HEK293 (cell line): ENCODE data around the gene VRK2.

ENCODE experiments used
- CTCF ChIA-PET: fragments of 350-600 bp; formaldehyde crosslinking; extraction: SDS; loops from one replicate; lab custom pipeline; 2021; ENCODE audit warnings: antibody characterized with exemption; lab: Yijun Ruan, JAX
- POLR2A ChIA-PET: fragments of 300-600 bp; formaldehyde crosslinking; extraction: SDS; loops from one replicate; lab custom pipeline; 2020; ENCODE audit warnings: antibody characterized with exemption, inconsistent platforms; lab: Yijun Ruan, JAX
- H3K27ac ChIP-seq: fragments of 200-500 bp; sonication (Bioruptor generic); 2 replicates; pipeline ENCODE4 v1.5.1; 2014; ENCODE audit warnings: low read depth, low read length, control low read depth, inconsistent platforms; ENCODE audit errors: extremely low read depth
- H3K36me3 ChIP-seq, 2 experiments: fragments of 200-500 bp in 1 of 2; sonication (Bioruptor generic) in 1 of 2; 1 replicate in 1 of 2; 2 replicates in 1 of 2; pipeline ENCODE4 v1.5.1; 2014 to 2017; ENCODE audit warnings: inconsistent platforms in 2 of 2, low read length in 2 of 2; ENCODE audit not compliant: control insufficient read depth in 2 of 2, insufficient read depth in 1 of 2
- H3K4me1 ChIP-seq: fragments of 200-500 bp; sonication (Bioruptor generic); 2 replicates; pipeline ENCODE4 v1.5.1; 2014; ENCODE audit warnings: mild to moderate bottlenecking, low read length, inconsistent platforms; ENCODE audit not compliant: control insufficient read depth, insufficient read depth
- H3K4me3 ChIP-seq: 2 replicates; pipeline ENCODE4 v1.5.1; 2011; ENCODE audit warnings: low read depth, mild to moderate bottlenecking, control low read depth, low read length, moderate library complexity
- H3K9me3 ChIP-seq: fragments of 200-500 bp; sonication (Bioruptor generic); 2 replicates; pipeline ENCODE4 v1.5.1; 2014; ENCODE audit warnings: low read depth, low read length, inconsistent platforms; ENCODE audit not compliant: control insufficient read depth, insufficient read depth
- BCL6B ChIP-seq: fragments of 450-650 bp; formaldehyde crosslinking; IDR thresholded peaks from 2 replicates; pipeline ENCODE4 v1.5.1; 2017; ENCODE audit warnings: missing biosample characterization, missing genetic modification characterization
- PRDM1 ChIP-seq: fragments of 450-650 bp; formaldehyde crosslinking; IDR thresholded peaks from 2 replicates; pipeline ENCODE4; 2016; ENCODE audit warnings: missing biosample characterization, missing genetic modification characterization
- PRDM2 ChIP-seq: fragments of 450-650 bp; formaldehyde crosslinking; IDR thresholded peaks from 2 replicates; pipeline ENCODE4 v1.5.1; 2016; ENCODE audit warnings: missing biosample characterization, missing genetic modification characterization, borderline replicate concordance
- PRDM4 ChIP-seq: fragments of 450-650 bp; formaldehyde crosslinking; IDR thresholded peaks from 2 replicates; pipeline ENCODE4 v1.5.1; 2017; ENCODE audit warnings: missing biosample characterization, missing genetic modification characterization
- SCRT1 ChIP-seq: fragments of 450-650 bp; formaldehyde crosslinking; IDR thresholded peaks from 2 replicates; pipeline ENCODE4 v1.5.1; 2016; ENCODE audit warnings: missing biosample characterization, missing genetic modification characterization, borderline replicate concordance
- SP2 ChIP-seq: fragments of 450-650 bp; formaldehyde crosslinking; IDR thresholded peaks from 2 replicates; pipeline ENCODE4 v1.5.1; 2016; ENCODE audit warnings: missing biosample characterization, missing genetic modification characterization
- ZFP69B ChIP-seq: fragments of 450-650 bp; formaldehyde crosslinking; IDR thresholded peaks from 2 replicates; pipeline ENCODE4 v1.5.1; 2016; ENCODE audit warnings: missing biosample characterization, missing genetic modification characterization
- ZIC2 ChIP-seq: fragments of 450-650 bp; formaldehyde crosslinking; IDR thresholded peaks from 2 replicates; pipeline ENCODE4 v1.5.1; 2016; ENCODE audit warnings: missing biosample characterization, missing genetic modification characterization
- ZNF18 ChIP-seq: fragments of 450-650 bp; formaldehyde crosslinking; IDR thresholded peaks from 2 replicates; pipeline ENCODE4 v1.5.1; 2016; ENCODE audit warnings: missing biosample characterization, missing genetic modification characterization
- ZNF202 ChIP-seq: fragments of 450-650 bp; formaldehyde crosslinking; IDR thresholded peaks from 2 replicates; pipeline ENCODE4 v1.5.1; 2016; ENCODE audit warnings: missing biosample characterization, missing genetic modification characterization, borderline replicate concordance
- ZNF416 ChIP-seq: fragments of 450-650 bp; formaldehyde crosslinking; IDR thresholded peaks from 2 replicates; pipeline ENCODE4 v1.5.1; 2016; ENCODE audit warnings: missing biosample characterization, missing genetic modification characterization
- ZNF426 ChIP-seq: fragments of 450-650 bp; formaldehyde crosslinking; IDR thresholded peaks from 2 replicates; pipeline ENCODE4 v1.5.1; 2017; ENCODE audit warnings: missing biosample characterization, missing genetic modification characterization, mild to moderate bottlenecking, inconsistent platforms, moderate library complexity
- ZNF501 ChIP-seq: fragments of 450-650 bp; formaldehyde crosslinking; IDR thresholded peaks from 2 replicates; pipeline ENCODE4 v1.5.1; 2016; ENCODE audit warnings: missing biosample characterization, missing genetic modification characterization
- ZNF513 ChIP-seq: fragments of 450-650 bp; IDR thresholded peaks from 2 replicates; pipeline ENCODE4 v1.5.1; 2018; ENCODE audit warnings: missing biosample characterization, missing genetic modification characterization
- ZNF530 ChIP-seq: fragments of 450-650 bp; formaldehyde crosslinking; IDR thresholded peaks from 2 replicates; pipeline ENCODE4 v1.5.1; 2016; ENCODE audit warnings: low read depth, missing biosample characterization, missing genetic modification characterization
- ZNF658 ChIP-seq: fragments of 450-650 bp; formaldehyde crosslinking; IDR thresholded peaks from 2 replicates; pipeline ENCODE4; 2016; ENCODE audit warnings: missing biosample characterization, missing genetic modification characterization

VRK2 gene

GRCh38 chr2:58046585-58047372 lies at the start of gene VRK2 (continued):
- TF ChIP-seq PRDM2 (tag by site-specific recombination) (no peak), ZNF18 (no peak), ZNF530 (tag by site-specific recombination) (no peak), PRDM1 (no peak), ZFP69B (tag by site-specific recombination) (peak; percentile 31), SCRT1 (tag by site-specific recombination) (no peak), ZNF513 (tag by site-specific recombination) (no peak), SP2 (tag by site-specific recombination) (peak; percentile 81), ZNF501 (tag by site-specific recombination) (peak; percentile 60; the same call in 1 of the 2 replicates), ZNF202 (tag by site-specific recombination) (no peak), BCL6B (tag by site-specific recombination) (no peak), ZNF658 (tag by site-specific recombination) (no peak)

GRCh38 chr2:58006256-58006951 lies 40.2 kb upstream of the VRK2 start:
- TF ChIP-seq PRDM4 (tag by site-specific recombination) (no peak), PRDM1 (no peak), ZNF416 (tag by site-specific recombination) (no peak), ZIC2 (tag by site-specific recombination) (no peak), ZNF426 (no peak), SCRT1 (tag by site-specific recombination) (no peak)
- POLR2A ChIA-PET: no interaction called here
- Histone ChIP-seq H3K27ac (no peak overlapping the region), H3K36me3 (no peaks in the 10 kb centered on the region), H3K4me3 (no peak overlapping the region), H3K4me1 (no peaks in the 10 kb centered on the region), H3K9me3 (no peaks in the 10 kb centered on the region)
- CTCF ChIA-PET: no interaction called here
